ENCODE results near the gene FOXI1.

The FOXI1 gene

DNA sequence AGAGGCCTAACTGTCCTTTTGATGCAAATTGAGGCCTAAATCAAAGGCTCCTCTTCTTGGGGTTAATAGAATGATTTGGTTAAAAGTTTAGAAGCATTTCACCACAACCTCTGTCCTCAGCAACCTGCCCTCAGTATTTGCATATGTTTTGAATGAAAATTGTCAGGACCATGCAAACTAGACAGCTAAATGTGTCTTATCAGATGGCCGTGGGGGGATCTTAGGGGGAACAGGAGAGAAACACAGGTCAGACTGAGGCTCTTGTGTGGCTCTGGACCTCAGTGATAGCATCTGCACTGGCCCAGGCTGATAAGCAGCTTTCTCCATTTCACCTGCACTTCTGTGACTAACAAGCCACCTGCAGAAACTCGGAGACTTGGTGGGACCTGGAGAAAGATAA lies 49.0 kb downstream of the FOXI1 start:
- H3K4me3 ChIP-seq (ENCODE audit: low read length), result no peak overlapping the region
- no peak for DNase-seq (ENCODE audit: low read depth)
- TF ChIP-seq, protein P1, sequence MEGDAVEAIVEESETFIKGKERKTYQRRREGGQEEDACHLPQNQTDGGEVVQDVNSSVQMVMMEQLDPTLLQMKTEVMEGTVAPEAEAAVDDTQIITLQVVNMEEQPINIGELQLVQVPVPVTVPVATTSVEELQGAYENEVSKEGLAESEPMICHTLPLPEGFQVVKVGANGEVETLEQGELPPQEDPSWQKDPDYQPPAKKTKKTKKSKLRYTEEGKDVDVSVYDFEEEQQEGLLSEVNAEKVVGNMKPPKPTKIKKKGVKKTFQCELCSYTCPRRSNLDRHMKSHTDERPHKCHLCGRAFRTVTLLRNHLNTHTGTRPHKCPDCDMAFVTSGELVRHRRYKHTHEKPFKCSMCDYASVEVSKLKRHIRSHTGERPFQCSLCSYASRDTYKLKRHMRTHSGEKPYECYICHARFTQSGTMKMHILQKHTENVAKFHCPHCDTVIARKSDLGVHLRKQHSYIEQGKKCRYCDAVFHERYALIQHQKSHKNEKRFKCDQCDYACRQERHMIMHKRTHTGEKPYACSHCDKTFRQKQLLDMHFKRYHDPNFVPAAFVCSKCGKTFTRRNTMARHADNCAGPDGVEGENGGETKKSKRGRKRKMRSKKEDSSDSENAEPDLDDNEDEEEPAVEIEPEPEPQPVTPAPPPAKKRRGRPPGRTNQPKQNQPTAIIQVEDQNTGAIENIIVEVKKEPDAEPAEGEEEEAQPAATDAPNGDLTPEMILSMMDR (IDR thresholded peaks at IDR 0.05; ENCODE audit: insufficient read depth, low read depth, low read length, missing control alignments), result no peak

DNA sequence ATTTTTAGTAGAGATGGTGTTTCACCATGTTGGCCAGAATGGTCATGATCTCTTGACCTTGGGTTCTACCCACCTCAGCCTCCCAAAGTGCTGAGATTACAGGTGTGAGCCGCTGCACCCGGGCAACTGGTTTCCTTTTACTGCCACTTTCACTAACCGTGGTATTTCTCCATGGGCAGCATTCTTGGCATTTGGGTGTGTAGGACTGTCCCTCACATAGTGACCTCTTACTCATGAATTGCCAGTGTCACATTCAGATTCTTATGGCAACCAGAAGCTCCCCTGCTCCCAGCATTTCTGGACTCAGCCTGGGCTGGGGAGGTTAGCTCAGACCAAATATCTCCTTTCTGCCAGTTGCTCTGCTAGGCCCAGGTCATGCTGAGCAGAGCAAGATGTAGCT lies 50.1 kb downstream of the FOXI1 start:
- TF ChIP-seq, protein P1 (IDR thresholded peaks at IDR 0.05; ENCODE audit: insufficient read depth, low read depth, low read length, missing control alignments), result no peak
- DNase-seq (ENCODE audit: low read depth), result no peak

DNA sequence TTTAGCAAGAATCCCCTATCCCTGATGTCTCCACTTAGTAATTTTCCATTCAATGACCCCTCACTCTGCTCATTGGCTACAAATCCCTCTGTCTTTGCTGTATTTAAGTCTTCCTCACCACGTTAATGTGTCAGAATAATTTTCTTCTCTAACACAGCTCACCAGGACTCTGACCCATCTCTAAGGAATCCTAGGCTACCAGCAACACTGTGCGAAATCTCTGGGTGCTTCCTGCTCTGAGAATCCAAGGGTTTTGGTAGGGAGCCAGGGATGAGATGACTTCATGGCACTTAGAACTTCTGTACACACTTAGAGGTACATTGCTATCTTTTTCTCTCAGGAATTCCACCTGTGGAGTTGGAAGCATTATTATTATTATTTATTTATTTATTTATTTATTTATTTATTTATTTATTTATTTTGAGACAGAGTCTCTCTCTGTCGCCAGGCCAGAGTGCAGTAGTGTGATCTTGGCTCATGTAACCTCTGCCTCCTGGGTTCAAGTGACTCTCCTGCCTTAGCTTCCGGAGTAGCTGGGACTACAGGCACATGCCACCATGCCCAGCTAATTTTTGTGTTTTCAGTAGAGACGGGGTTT lies 53.5 kb downstream of the FOXI1 start:
- H3K4me3 ChIP-seq (ENCODE audit: low read length), result no peak overlapping the region
- peak; percentile 68 for DNase-seq (ENCODE audit: low read depth)
- TF ChIP-seq, protein P1 (IDR thresholded peaks at IDR 0.05; ENCODE audit: insufficient read depth, low read depth, low read length, missing control alignments), result no peak

More for the DNA sequence above, 50.1 kb downstream of the FOXI1 start:
- no peak overlapping the region for H3K4me3 ChIP-seq (ENCODE audit: low read length)
